Mononuclear cell (primary cell): ENCODE results near the gene GTF3C4. TPM values are rescaled to one million over a fixed set of nuclear protein-coding genes. Genes with fewer than 3 reads are reported as not detected.

Experiments
- H3K27me3 ChIP-seq: 2 replicates; pipeline ENCODE4 v1.6.0; 2011; ENCODE audit warnings: low read length, control low read depth; ENCODE audit not compliant: insufficient read depth
- H3K4me1 ChIP-seq: 2 replicates; pipeline ENCODE4 v1.5.1; 2011; ENCODE audit warnings: mild to moderate bottlenecking, low read length, control low read depth; ENCODE audit not compliant: insufficient read depth
- H3K4me3 ChIP-seq: 2 replicates; pipeline ENCODE4 v1.5.1; 2011; ENCODE audit warnings: mild to moderate bottlenecking, low read length, moderate library complexity
- H3K9me3 ChIP-seq: 2 replicates; pipeline ENCODE4 v1.5.1; 2011; ENCODE audit warnings: low read depth, mild to moderate bottlenecking, control low read depth, low read length
- total RNA-seq: library from RNA; depleted of rRNA; stranded (reverse); fragments of >200 nt; gene quantifications from one replicate; pipeline ENCODE4 v1.2.3, GENCODE V29; 2012

The GTF3C4 gene
- total RNA-seq, 1 donor = 17.6 TPM

- no peaks in the 10 kb centered on the region for H3K27me3 ChIP-seq
- H3K4me1 ChIP-seq = no peaks in the 10 kb centered on the region
- no peaks in the 10 kb centered on the region for H3K9me3 ChIP-seq
- no peak overlapping the region for H3K4me3 ChIP-seq
Measured at GRCh38 chr9:132728071-132728470, 57.8 kb downstream of the GTF3C4 start.

- no peaks in the 10 kb centered on the region for H3K27me3 ChIP-seq
- no peaks in the 10 kb centered on the region for H3K9me3 ChIP-seq
- no peak overlapping the region for H3K4me3 ChIP-seq
- no peaks in the 10 kb centered on the region for H3K4me1 ChIP-seq
Measured at GRCh38 chr9:132728497-132728896, 58.2 kb downstream of the GTF3C4 start.

DNA sequence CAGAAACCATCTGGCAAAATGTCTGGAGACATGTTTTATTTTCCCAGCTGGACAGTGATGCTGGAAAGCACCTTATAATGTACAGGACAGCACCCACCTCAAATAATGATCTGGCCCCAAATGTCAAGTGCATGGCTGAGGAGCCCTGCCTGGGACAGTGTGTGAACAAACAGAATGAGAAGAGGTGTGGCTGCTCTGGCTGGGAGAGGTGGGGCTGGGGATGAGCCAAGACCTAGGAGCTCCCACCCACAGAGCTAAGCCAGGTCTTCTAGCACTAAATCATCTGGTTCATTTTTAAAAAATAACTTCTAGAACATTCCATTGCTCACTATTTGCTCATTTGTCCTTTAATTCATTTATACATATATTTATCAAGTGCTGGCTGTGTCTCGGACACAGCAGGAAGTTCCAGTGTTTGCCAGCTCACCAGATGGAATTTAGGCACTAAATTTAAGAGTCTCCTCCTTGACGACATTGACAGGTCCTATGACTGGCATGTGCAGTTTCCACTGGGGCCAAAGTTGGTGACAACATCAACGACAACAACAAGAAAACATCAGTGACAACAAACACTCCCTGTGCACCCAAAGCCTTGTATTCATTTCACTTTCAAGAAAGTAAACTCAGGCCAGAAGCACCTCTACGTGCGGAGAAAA is 59.1 kb downstream of the GTF3C4 start:
- no peak overlapping the region for H3K4me3 ChIP-seq
- H3K9me3 ChIP-seq = no peaks in the 10 kb centered on the region
- no peaks in the 10 kb centered on the region for H3K4me1 ChIP-seq
- H3K27me3 ChIP-seq = no peaks in the 10 kb centered on the region

DNA sequence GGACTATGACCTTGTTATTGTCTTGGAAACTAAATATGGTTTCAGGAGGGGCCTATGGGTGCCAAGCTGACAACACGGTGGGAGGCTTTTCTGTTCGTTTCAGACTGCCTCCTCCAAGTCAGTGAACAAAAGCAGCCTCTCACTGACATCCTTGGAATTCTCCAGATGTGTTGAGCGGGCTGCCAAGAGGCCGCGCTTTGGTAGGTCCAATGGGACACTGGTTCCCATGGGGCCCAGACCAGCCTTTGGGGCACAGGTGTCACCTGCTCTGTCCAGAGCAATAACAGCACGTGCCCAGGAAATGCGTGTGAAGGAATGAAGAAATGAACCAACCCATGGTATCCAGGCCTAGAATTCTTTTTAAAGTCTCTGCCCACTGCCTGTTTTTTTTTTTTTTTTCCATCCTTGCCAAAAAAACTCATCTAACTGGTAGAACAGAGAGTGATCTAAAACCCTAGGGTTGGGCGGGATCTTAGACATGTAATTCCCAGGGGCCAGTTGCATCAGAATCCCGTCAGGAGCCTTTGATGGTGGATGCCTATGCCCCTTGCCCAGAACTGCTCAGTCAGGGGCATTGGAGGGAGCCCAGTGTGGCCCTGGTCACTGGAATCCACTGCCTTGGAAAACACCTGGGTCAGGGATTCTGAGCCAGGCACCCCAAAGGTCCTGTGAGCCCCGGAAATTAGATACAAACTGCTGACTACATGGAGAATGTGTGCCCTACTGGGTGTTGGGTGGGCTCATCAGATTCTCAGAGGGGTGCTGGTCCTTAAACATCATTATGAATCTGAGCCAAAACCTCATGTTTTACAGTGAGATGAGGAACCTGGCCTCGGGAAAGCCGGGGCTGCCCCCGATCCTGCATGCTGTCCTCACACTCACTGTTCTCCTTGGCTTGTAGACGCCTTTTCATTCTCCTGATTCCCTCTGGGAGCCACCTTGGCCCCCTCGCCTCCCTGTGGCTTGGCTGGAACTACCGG is 60.1 kb downstream of the GTF3C4 start:
- H3K27me3 ChIP-seq = no peaks in the 10 kb centered on the region
- H3K4me1 ChIP-seq = no peaks in the 10 kb centered on the region
- H3K9me3 ChIP-seq = no peaks in the 10 kb centered on the region
- no peak overlapping the region for H3K4me3 ChIP-seq

GRCh38 chr9:132731230-132731629 is 61.0 kb downstream of the GTF3C4 start:
- H3K9me3 ChIP-seq = no peaks in the 10 kb centered on the region
- H3K27me3 ChIP-seq = no peaks in the 10 kb centered on the region
- H3K4me3 ChIP-seq = no peak overlapping the region
- no peaks in the 10 kb centered on the region for H3K4me1 ChIP-seq

- Histone ChIP-seq H3K9me3 (no peaks in the 10 kb centered on the region), H3K27me3 (no peaks in the 10 kb centered on the region), H3K4me3 (no peak overlapping the region), H3K4me1 (no peaks in the 10 kb centered on the region)
Measured at GRCh38 chr9:132732326-132733259, 62.3 kb downstream of the GTF3C4 start.

- Histone ChIP-seq H3K27me3 (no peaks in the 10 kb centered on the region), H3K4me3 (no peak overlapping the region), H3K9me3 (no peaks in the 10 kb centered on the region), H3K4me1 (no peaks in the 10 kb centered on the region)
Measured at GRCh38 chr9:132733260-132733815, 63.1 kb downstream of the GTF3C4 start.

- H3K27me3 ChIP-seq = peaks cover 22% of the 10 kb centered on the region
- H3K4me1 ChIP-seq = no peaks in the 10 kb centered on the region
- no peaks in the 10 kb centered on the region for H3K9me3 ChIP-seq
- no peak overlapping the region for H3K4me3 ChIP-seq
Measured at GRCh38 chr9:132739710-132740310, 69.5 kb downstream of the GTF3C4 start.

GRCh38 chr9:132740526-132741309 is 70.5 kb downstream of the GTF3C4 start:
- Histone ChIP-seq H3K4me3 (no peak overlapping the region), H3K27me3 (peaks cover 30% of the 10 kb centered on the region), H3K4me1 (no peaks in the 10 kb centered on the region), H3K9me3 (no peaks in the 10 kb centered on the region)

GRCh38 chr9:132742821-132743311 is 72.6 kb downstream of the GTF3C4 start:
- no peak overlapping the region for H3K4me3 ChIP-seq
- H3K27me3 ChIP-seq = peaks cover 37% of the 10 kb centered on the region
- H3K9me3 ChIP-seq = no peaks in the 10 kb centered on the region
- no peaks in the 10 kb centered on the region for H3K4me1 ChIP-seq

- Histone ChIP-seq H3K4me3 (no peak overlapping the region), H3K4me1 (no peaks in the 10 kb centered on the region), H3K9me3 (no peaks in the 10 kb centered on the region), H3K27me3 (peaks cover 37% of the 10 kb centered on the region)
Measured at GRCh38 chr9:132743931-132744479, 73.7 kb downstream of the GTF3C4 start.
